OCI-LY1 (cell line): ENCODE measurements around the gene ZNF598.

Experiments
- EZH2 ChIP-seq: fragments of 200-600 bp; sonication (generic), shearing (Covaris generic); IDR thresholded peaks from 2 replicates; pipeline ENCODE4 v1.8.0; 2017; ENCODE audit warnings: borderline replicate concordance, mixed run types, mild to moderate bottlenecking, antibody characterized with exemption, low read length, moderate library complexity, mixed read lengths
- TF ChIP-seq, protein P1 (sequence below): fragments of 200-600 bp; sonication (generic), shearing (Covaris generic); IDR thresholded peaks from 2 replicates; pipeline ENCODE4 v1.5.1; 2017; ENCODE audit warnings: mild to moderate bottlenecking, antibody characterized with exemption, low read length, moderate library complexity, mixed read lengths

DNA sequence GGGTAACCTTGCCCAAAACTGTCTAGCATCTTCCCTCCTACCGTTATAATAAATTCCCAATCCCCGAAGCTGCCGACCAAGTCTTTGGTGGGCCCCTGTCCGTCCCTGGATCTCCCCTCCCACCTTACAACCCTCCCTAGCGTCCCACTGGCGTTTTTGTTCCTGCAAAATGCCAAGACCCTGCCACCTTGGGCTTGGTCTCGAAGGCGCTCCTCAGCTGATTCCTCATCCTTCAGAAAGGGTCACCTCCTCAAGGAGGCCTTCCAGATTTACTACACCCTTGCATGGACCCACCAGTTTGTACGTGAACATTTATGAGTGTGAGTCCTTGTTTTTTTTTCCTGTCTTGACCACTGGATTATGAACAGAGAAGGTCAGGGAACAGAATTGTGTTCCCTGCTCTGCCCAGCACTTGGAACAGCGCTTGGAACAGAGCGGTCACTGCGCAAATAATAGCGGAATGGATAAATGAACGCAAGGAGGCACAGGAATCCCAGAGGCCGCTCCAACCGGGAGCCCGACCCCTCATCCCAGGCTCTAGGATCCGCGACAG is 26.6 kb downstream of the ZNF598 start:
- TF ChIP-seq, protein P1, sequence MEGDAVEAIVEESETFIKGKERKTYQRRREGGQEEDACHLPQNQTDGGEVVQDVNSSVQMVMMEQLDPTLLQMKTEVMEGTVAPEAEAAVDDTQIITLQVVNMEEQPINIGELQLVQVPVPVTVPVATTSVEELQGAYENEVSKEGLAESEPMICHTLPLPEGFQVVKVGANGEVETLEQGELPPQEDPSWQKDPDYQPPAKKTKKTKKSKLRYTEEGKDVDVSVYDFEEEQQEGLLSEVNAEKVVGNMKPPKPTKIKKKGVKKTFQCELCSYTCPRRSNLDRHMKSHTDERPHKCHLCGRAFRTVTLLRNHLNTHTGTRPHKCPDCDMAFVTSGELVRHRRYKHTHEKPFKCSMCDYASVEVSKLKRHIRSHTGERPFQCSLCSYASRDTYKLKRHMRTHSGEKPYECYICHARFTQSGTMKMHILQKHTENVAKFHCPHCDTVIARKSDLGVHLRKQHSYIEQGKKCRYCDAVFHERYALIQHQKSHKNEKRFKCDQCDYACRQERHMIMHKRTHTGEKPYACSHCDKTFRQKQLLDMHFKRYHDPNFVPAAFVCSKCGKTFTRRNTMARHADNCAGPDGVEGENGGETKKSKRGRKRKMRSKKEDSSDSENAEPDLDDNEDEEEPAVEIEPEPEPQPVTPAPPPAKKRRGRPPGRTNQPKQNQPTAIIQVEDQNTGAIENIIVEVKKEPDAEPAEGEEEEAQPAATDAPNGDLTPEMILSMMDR: no peak
- TF ChIP-seq EZH2: no peak
